ENCODE data around the gene MKRN1. TPM values are rescaled to one million over a fixed set of nuclear protein-coding genes. Genes with fewer than 3 reads are reported as not detected.
"Not testable (repeated sequence)": the region's sequence is repeated elsewhere in the genome, so short reads cannot be mapped to it uniquely, and the experiment has no call there.

The MKRN1 gene
- total RNA-seq, 4 donors from 2014 or later: 143 to 288 (median 187) TPM

- H3K4me1 ChIP-seq: peaks cover 3 to 57% (median 43%) of the 10 kb centered on the region in 4 donors
Measured at GRCh38 chr7:140456551-140457051, 22.7 kb downstream of the MKRN1 start.

GRCh38 chr7:140455743-140456142, 23.6 kb downstream of the MKRN1 start:
- peak; percentile 58 for DNase-seq
- in situ Hi-C loops (cut with MboI; ENCODE audit: low pct_ligation_motif_present in 1 of 4, low pct_unique_long_range_greater_than_20kb in 1 of 4, low sequenced_read_pairs in 3 of 4) (no loop called here), intact Hi-C loops (cut with DNase I; ENCODE audit: low total_unique reads) (no loop called here)
- no peak overlapping the region for H3K4me3 ChIP-seq
- H3K4me1 ChIP-seq: peaks cover 3 to 65% (median 49%) of the 10 kb centered on the region in 4 donors
- H3K27me3 ChIP-seq: no peaks in the 10 kb centered on the region
- H3K27ac ChIP-seq: peak overlapping the region; percentile 67 to 82 (median 75)
- no peaks in the 10 kb centered on the region for H3K9me3 ChIP-seq
- peaks cover 0 to 49% (median 15%) of the 10 kb centered on the region in 4 donors for H3K36me3 ChIP-seq
- no peak for TF ChIP-seq EP300 (IDR thresholded peaks at IDR 0.05; ENCODE audit: low read depth)
- TF ChIP-seq POLR2AphosphoS5 (IDR thresholded peaks at IDR 0.05): peak in 2 of 3 donors; percentile 6 to 51
- 54% methylated on average over 3 to 4 of the region's 4 CpGs for WGBS, 2 donors (ENCODE audit: low coverage in 1 of 2)

More at GRCh38 chr7:140456551-140457051, 22.7 kb downstream of the MKRN1 start:
- DNase-seq: peak; percentile 44
- intact Hi-C loops (cut with DNase I; ENCODE audit: low total_unique reads) (no loop called here), in situ Hi-C loops (cut with MboI; ENCODE audit: low pct_ligation_motif_present in 1 of 4, low pct_unique_long_range_greater_than_20kb in 1 of 4, low sequenced_read_pairs in 3 of 4) (no loop called here)
- H3K4me3 ChIP-seq: no peak overlapping the region
- no peak for TF ChIP-seq CTCF (IDR thresholded peaks at IDR 0.05)
- peak in 1 of 3 donors; percentile 8 for TF ChIP-seq POLR2AphosphoS5 (IDR thresholded peaks at IDR 0.05)
- no peaks in the 10 kb centered on the region for H3K27me3 ChIP-seq
- H3K27ac ChIP-seq: peak overlapping the region; percentile 67 to 82 (median 75)
- no peaks in the 10 kb centered on the region for H3K9me3 ChIP-seq
- 52 to 68% methylated on average over 5 to 9 of the region's 9 CpGs for WGBS, 2 donors (ENCODE audit: low coverage in 1 of 2)
- peaks cover 0 to 56% (median 18%) of the 10 kb centered on the region in 4 donors for H3K36me3 ChIP-seq

DNA sequence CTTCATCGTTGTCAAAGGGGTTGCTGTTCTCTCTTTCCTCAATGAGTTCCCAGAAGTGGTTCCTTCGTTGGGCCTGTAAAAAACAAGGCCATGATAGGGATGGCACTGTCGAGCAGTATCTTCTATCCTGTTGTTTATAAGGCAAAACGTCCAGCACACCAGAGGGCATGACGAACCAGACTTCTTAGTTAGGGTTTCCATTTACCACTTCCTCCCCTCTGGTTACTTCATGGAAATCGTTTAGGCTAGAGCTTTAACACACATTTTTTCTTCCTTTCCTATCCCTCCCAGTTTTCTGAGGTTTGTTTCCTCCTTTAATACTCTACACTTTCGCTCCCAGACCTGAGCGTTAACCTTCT, 24.7 kb downstream of the MKRN1 start:
- 43 to 53% methylated on average over 3 to 8 of the region's 8 CpGs for WGBS, 2 donors (ENCODE audit: low coverage in 1 of 2)
- in situ Hi-C loops (cut with MboI; ENCODE audit: low pct_ligation_motif_present in 1 of 4, low pct_unique_long_range_greater_than_20kb in 1 of 4, low sequenced_read_pairs in 3 of 4) (no loop called here), intact Hi-C loops (cut with DNase I; ENCODE audit: low total_unique reads) (no loop called here)
- peaks cover 3 to 73% (median 53%) of the 10 kb centered on the region in 4 donors for H3K4me1 ChIP-seq
- TF ChIP-seq POLR2A (IDR thresholded peaks at IDR 0.05) (no peak), CTCF (IDR thresholded peaks at IDR 0.05) (no peak), POLR2AphosphoS5 (IDR thresholded peaks at IDR 0.05) (no peak), EP300 (IDR thresholded peaks at IDR 0.05; ENCODE audit: low read depth) (no peak)
- no peaks in the 10 kb centered on the region for H3K9me3 ChIP-seq
- H3K36me3 ChIP-seq: peaks cover 0 to 48% (median 15%) of the 10 kb centered on the region in 4 donors
- no peak overlapping the region for H3K4me3 ChIP-seq
- no peak for DNase-seq
- H3K27me3 ChIP-seq: no peaks in the 10 kb centered on the region
- H3K27ac ChIP-seq: peak overlapping the region; percentile 67 to 82 (median 75)

- intact Hi-C loops (cut with DNase I; ENCODE audit: low total_unique reads); H3K27me3 ChIP-seq; H3K9me3 ChIP-seq; in situ Hi-C loops (cut with MboI; ENCODE audit: low pct_ligation_motif_present in 1 of 4, low pct_unique_long_range_greater_than_20kb in 1 of 4, low sequenced_read_pairs in 3 of 4); DNase-seq; H3K4me3 ChIP-seq: not testable (repeated sequence)
- Histone ChIP-seq H3K27ac (peak overlapping the region; percentile 67 to 82 (median 75)), H3K4me1 (peaks cover 3 to 73% (median 53%) of the 10 kb centered on the region in 4 donors), H3K36me3 (peaks cover 0 to 46% (median 15%) of the 10 kb centered on the region in 4 donors)
- WGBS, 2 donors (ENCODE audit: low coverage in 1 of 2): 44 to 55% methylated on average over 2 to 9 of the region's 9 CpGs
Measured at GRCh38 chr7:140453785-140454656, 25.3 kb downstream of the MKRN1 start.

DNA sequence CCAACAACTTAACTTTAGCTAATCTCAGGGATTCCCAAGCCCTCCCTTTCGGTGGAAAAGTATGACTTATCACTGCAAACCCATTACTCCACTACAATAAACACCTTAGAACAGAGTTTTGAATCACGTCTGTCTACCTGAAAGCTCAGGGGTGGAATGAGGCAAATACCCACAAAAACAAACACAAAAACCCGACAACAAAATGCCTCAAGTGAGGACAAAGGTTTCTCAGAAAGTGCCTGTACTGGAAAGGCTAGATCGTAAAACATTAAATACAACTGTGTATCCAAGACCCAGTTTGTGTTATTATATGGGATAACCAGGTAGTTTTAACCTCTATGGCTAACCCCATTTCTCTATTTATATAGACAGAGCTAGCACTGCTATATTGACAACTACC, 26.0 kb downstream of the MKRN1 start:
- intact Hi-C loops (cut with DNase I; ENCODE audit: low total_unique reads): no loop called here
- in situ Hi-C loops (cut with MboI; ENCODE audit: low pct_ligation_motif_present in 1 of 4, low pct_unique_long_range_greater_than_20kb in 1 of 4, low sequenced_read_pairs in 3 of 4): no loop called here
- Histone ChIP-seq H3K27ac (peak overlapping the region; percentile 67 to 82 (median 75)), H3K9me3 (no peaks in the 10 kb centered on the region), H3K27me3 (no peaks in the 10 kb centered on the region), H3K36me3 (peaks cover 0 to 44% (median 12%) of the 10 kb centered on the region in 4 donors), H3K4me1 (peaks cover 3 to 73% (median 53%) of the 10 kb centered on the region in 4 donors), H3K4me3 (no peak overlapping the region)
- no peak for DNase-seq
- 47 to 53% methylated on average over 4 of the region's 4 CpGs for WGBS, 2 donors (ENCODE audit: low coverage in 1 of 2)
- TF ChIP-seq EP300 (IDR thresholded peaks at IDR 0.05; ENCODE audit: low read depth) (no peak), CTCF (IDR thresholded peaks at IDR 0.05) (no peak), POLR2AphosphoS5 (IDR thresholded peaks at IDR 0.05) (peak in 2 of 3 donors; percentile 22 to 57), POLR2A (IDR thresholded peaks at IDR 0.05) (peak; percentile 34)

Measured in transverse colon (tissue), 4 donors.